Measurements from ENCODE around the gene ARHGAP15. TPM values are rescaled to one million over a fixed set of nuclear protein-coding genes. Genes with fewer than 3 reads are reported as not detected.

ARHGAP15 gene
- total and polyA plus RNA-seq, 10 donors: 55.8 to 219 (median 130) TPM

DNA sequence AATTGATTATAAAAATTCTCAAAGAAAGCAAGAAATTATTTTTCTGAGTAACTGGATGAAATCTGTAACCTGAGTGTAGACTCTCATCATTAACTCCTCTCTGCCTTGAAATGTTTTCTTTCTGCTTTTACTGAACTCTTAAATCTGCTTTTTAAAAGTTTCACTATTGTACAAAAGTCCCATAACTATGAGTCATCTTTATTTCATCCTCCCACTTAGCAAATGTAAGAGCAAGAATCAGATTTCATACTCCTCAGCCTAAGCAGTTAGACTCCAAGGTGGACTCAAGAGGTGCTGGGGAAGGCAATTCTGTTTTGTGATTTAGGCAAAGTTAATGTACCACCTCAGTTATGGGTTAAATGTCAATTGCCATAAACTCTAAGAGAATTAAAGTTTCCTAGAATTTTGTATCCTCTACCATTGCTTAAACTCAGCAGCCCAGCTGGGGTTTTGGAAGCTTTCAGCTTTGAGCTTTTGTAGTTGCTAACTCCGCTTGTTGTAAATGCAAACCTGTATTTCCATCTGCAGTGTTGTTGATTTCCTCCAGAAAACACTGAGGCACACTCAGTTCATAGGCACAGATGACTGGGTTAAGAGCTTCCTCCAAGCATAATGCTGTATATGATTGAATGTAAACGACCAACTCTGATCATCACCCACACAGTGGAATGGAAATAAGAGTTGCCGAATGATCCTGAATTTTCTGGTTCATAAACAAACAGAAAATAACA, 268.8 kb downstream of the ARHGAP15 start:
- Histone ChIP-seq H3K27ac (peak overlapping the region in 2 of 8 donors; percentile 0 to 11), H3K36me3 (no peaks in the 10 kb centered on the region), H3K4me1 (peaks cover 0 to 33% (median 9%) of the 10 kb centered on the region in 6 donors), H3K27me3 (replicated peaks in 1 of 7) (no peaks in the 10 kb centered on the region), H3K4me3 (no peak overlapping the region), H3K9me3 (no peaks in the 10 kb centered on the region)
- WGBS, 5 donors: 75 to 89% (median 82%) methylated on average over 3 of the region's 3 CpGs
- no peak for DNase-seq
- TF ChIP-seq POLR2A (IDR thresholded peaks at IDR 0.05) (no peak), POLR2AphosphoS5 (IDR thresholded peaks at IDR 0.05) (no peak)
- TF ChIP-seq, protein P1, sequence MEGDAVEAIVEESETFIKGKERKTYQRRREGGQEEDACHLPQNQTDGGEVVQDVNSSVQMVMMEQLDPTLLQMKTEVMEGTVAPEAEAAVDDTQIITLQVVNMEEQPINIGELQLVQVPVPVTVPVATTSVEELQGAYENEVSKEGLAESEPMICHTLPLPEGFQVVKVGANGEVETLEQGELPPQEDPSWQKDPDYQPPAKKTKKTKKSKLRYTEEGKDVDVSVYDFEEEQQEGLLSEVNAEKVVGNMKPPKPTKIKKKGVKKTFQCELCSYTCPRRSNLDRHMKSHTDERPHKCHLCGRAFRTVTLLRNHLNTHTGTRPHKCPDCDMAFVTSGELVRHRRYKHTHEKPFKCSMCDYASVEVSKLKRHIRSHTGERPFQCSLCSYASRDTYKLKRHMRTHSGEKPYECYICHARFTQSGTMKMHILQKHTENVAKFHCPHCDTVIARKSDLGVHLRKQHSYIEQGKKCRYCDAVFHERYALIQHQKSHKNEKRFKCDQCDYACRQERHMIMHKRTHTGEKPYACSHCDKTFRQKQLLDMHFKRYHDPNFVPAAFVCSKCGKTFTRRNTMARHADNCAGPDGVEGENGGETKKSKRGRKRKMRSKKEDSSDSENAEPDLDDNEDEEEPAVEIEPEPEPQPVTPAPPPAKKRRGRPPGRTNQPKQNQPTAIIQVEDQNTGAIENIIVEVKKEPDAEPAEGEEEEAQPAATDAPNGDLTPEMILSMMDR (IDR thresholded peaks at IDR 0.05 in 8 of 11, conservative IDR thresholded peaks at IDR 0.05 in 3 of 11): no peak
- intact Hi-C loops (cut with DNase I; ENCODE audit: low total_unique reads): no loop called here

DNA sequence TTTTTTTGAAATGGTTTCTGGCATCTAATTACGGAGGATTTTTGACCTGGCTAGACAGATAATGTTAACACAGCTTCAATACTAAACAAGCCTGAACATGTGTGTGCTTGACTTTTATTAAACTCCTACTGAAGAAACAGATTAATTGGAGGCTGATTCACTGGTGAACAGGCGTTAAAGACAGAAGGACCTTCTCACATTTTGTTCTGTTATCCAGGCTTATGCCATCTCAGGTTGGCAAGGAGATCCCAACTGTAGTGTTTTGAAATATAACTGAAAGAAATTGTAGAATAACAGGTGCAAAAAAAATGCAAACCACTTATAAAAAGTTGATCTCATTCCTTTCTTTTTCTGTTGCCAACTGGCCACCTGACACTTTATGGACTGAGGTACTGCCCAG, 269.6 kb downstream of the ARHGAP15 start:
- H3K27me3 ChIP-seq (replicated peaks in 1 of 7): no peaks in the 10 kb centered on the region
- DNase-seq: no peak
- intact Hi-C loops (cut with DNase I; ENCODE audit: low total_unique reads): no loop called here
- peak overlapping the region in 2 of 8 donors; percentile 0 to 11 for H3K27ac ChIP-seq
- 69 to 84% (median 82%) methylated on average over 2 of the region's 2 CpGs for WGBS, 5 donors
- H3K9me3 ChIP-seq: no peaks in the 10 kb centered on the region
- TF ChIP-seq, protein P1 (IDR thresholded peaks at IDR 0.05 in 8 of 11, conservative IDR thresholded peaks at IDR 0.05 in 3 of 11): no peak
- no peak for TF ChIP-seq POLR2A (IDR thresholded peaks at IDR 0.05)
- TF ChIP-seq POLR2AphosphoS5 (IDR thresholded peaks at IDR 0.05): no peak
- no peak overlapping the region for H3K4me3 ChIP-seq
- peaks cover 0 to 33% (median 9%) of the 10 kb centered on the region in 6 donors for H3K4me1 ChIP-seq
- H3K36me3 ChIP-seq: no peaks in the 10 kb centered on the region

DNA sequence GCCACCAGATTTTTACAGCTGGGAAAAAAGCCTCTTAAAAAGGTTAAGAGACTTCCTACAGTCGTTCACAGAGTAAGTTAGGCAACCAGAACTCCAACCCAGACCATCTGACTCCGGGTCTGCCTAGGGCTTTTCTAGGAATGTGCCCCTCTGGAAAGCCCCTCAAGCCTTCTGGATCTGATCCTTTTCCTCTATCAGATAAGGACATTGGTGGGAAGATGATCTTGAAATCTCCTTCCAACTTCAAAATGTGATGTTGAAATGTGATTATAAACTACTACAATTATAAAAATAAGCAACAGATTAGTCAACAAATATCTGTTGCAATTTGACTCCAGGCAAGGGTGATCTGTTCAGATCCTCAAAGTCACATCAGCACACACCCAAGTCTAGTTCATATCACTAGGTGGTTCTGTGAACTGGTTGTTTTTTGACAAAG, 270.4 kb downstream of the ARHGAP15 start:
- Histone ChIP-seq H3K36me3 (no peaks in the 10 kb centered on the region), H3K4me3 (no peak overlapping the region), H3K9me3 (no peaks in the 10 kb centered on the region), H3K27me3 (replicated peaks in 1 of 7) (no peaks in the 10 kb centered on the region), H3K27ac (no peak overlapping the region), H3K4me1 (peaks cover 0 to 33% (median 9%) of the 10 kb centered on the region in 6 donors)
- WGBS, 5 donors: 64 to 77% (median 67%) methylated on average over 2 of the region's 2 CpGs
- intact Hi-C loops (cut with DNase I; ENCODE audit: low total_unique reads): no loop called here
- DNase-seq: no peak
- TF ChIP-seq POLR2A (IDR thresholded peaks at IDR 0.05) (no peak), POLR2AphosphoS5 (IDR thresholded peaks at IDR 0.05) (no peak)
- TF ChIP-seq, protein P1 (IDR thresholded peaks at IDR 0.05 in 8 of 11, conservative IDR thresholded peaks at IDR 0.05 in 3 of 11): no peak

DNA sequence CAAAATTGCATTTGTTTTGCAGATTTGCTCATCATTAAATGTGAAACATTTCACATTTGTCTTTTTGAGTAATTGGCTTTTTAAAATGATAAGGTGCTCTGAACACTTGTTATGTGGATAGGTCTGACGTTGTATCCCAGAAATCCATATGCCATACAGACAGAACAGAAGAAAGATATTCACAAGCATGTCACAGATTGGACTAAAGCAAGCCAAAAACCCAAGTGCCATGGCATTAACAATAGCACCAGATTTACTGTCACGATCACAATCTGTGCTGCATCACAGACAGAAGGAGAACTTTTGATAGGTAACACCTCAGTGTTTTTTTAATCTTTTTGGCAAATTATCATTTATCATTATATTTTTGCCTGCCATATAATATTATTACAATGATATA, 272.6 kb downstream of the ARHGAP15 start:
- no peak overlapping the region for H3K4me3 ChIP-seq
- H3K27me3 ChIP-seq (replicated peaks in 1 of 7): no peaks in the 10 kb centered on the region
- no peak overlapping the region for H3K27ac ChIP-seq
- 87 to 93% (median 91%) methylated on average over 2 of the region's 2 CpGs for whole genome bisulfite sequencing, 5 donors
- intact Hi-C loops (cut with DNase I; ENCODE audit: low total_unique reads): no loop called here
- H3K36me3 ChIP-seq: no peaks in the 10 kb centered on the region
- H3K4me1 ChIP-seq: peaks cover 0 to 33% (median 9%) of the 10 kb centered on the region in 6 donors
- DNase-seq: no peak
- no peak for TF ChIP-seq POLR2AphosphoS5 (IDR thresholded peaks at IDR 0.05)
- TF ChIP-seq, protein P1 (IDR thresholded peaks at IDR 0.05 in 8 of 11, conservative IDR thresholded peaks at IDR 0.05 in 3 of 11): no peak
- no peak for TF ChIP-seq POLR2A (IDR thresholded peaks at IDR 0.05)
- no peaks in the 10 kb centered on the region for H3K9me3 ChIP-seq

All from spleen (tissue), 11 donors.